ENCODE measurements around the gene SRD5A3.
"Not testable (repeated sequence)": the region's sequence is repeated elsewhere in the genome, so short reads cannot be mapped to it uniquely, and the experiment has no call there.

The SRD5A3 gene

GRCh38 chr4:55346851-55347255, 811 bp downstream of the SRD5A3 start:
- no peak for DNase-seq

GRCh38 chr4:55347610-55348228, 1.7 kb downstream of the SRD5A3 start:
- no peak for DNase-seq

GRCh38 chr4:55348466-55348865, 2.4 kb downstream of the SRD5A3 start:
- DNase-seq: no peak

- DNase-seq: not testable (repeated sequence)
These were observed 4.8 kb downstream of the SRD5A3 start for GRCh38 chr4:55350870-55351269.

GRCh38 chr4:55351824-55352223, 5.8 kb downstream of the SRD5A3 start:
- no peak for DNase-seq

- DNase-seq: no peak
These were observed 6.7 kb downstream of the SRD5A3 start for GRCh38 chr4:55352726-55353125.

- DNase-seq: not testable (repeated sequence)
These were observed 7.2 kb downstream of the SRD5A3 start for GRCh38 chr4:55353228-55353747.

GRCh38 chr4:55354648-55355047, 8.6 kb downstream of the SRD5A3 start:
- DNase-seq: no peak

GRCh38 chr4:55355555-55355954, 9.5 kb downstream of the SRD5A3 start:
- no peak for DNase-seq

- DNase-seq: no peak
These were observed 11.0 kb downstream of the SRD5A3 start for GRCh38 chr4:55356991-55357461.

GRCh38 chr4:55358246-55358645, 12.2 kb downstream of the SRD5A3 start:
- no peak for DNase-seq

- DNase-seq: no peak
These were observed 12.6 kb downstream of the SRD5A3 start for GRCh38 chr4:55358668-55359067.

GRCh38 chr4:55359397-55359916, 13.4 kb downstream of the SRD5A3 start:
- no peak for DNase-seq

- not testable (repeated sequence) for DNase-seq
These were observed 16.9 kb downstream of the SRD5A3 start for GRCh38 chr4:55362938-55363337.

- no peak for DNase-seq
These were observed 17.8 kb downstream of the SRD5A3 start for GRCh38 chr4:55363691-55364351.

- DNase-seq: no peak
These were observed 18.8 kb downstream of the SRD5A3 start for GRCh38 chr4:55364691-55365344.

GRCh38 chr4:55365345-55365728, 19.3 kb downstream of the SRD5A3 start:
- DNase-seq: no peak

- no peak for DNase-seq
These were observed 20.6 kb downstream of the SRD5A3 start for GRCh38 chr4:55366621-55367020.

- DNase-seq: no peak
These were observed 21.2 kb downstream of the SRD5A3 start for GRCh38 chr4:55367084-55367722.

GRCh38 chr4:55369968-55370367, 23.9 kb downstream of the SRD5A3 start:
- DNase-seq: no peak

GRCh38 chr4:55372259-55372658, 26.2 kb downstream of the SRD5A3 start:
- DNase-seq: no peak

GRCh38 chr4:55373461-55373860, 27.4 kb downstream of the SRD5A3 start:
- DNase-seq: no peak

GRCh38 chr4:55376698-55377097, 30.7 kb downstream of the SRD5A3 start:
- no peak for DNase-seq

All from right hindlimb (tissue), 1 donor.